ENCODE results near the gene TPSG1. TPM values are rescaled to one million over a fixed set of nuclear protein-coding genes. Genes with fewer than 3 reads are reported as not detected.
"Not testable (repeated sequence)": the region's sequence is repeated elsewhere in the genome, so short reads cannot be mapped to it uniquely, and the experiment has no call there.

The TPSG1 gene
- total RNA-seq, 1 experiment from 2014 or later: not detected

GRCh38 chr16:1201444-1201843 is 23.6 kb downstream of the TPSG1 start:
- H3K4me3 ChIP-seq (ENCODE audit: low read depth, low read length, poor library complexity, severe bottlenecking): no peak overlapping the region
- BruUV-seq (replicated peaks): no TSS peak
- H3K27me3 ChIP-seq (replicated peaks; ENCODE audit: insufficient read depth, low read depth, low read length, poor library complexity): no peaks in the 10 kb centered on the region
- H3K27ac ChIP-seq (ENCODE audit: low read depth, low read length, poor library complexity, severe bottlenecking): no peak overlapping the region
- intact Hi-C loops (cut with micrococcal nuclease; ENCODE audit: unreplicated experiment): no loop called here
- CTCF ChIA-PET: interaction anchor here (0.6 kb wide), 1 partner anchor 1320 kb away, joined by 4 read pairs; no protein-coding TSS in a partner anchor
- peaks cover 33% of the 10 kb centered on the region for H3K36me3 ChIP-seq (ENCODE audit: insufficient read depth, low read length, poor library complexity, severe bottlenecking)
- H3K4me1 ChIP-seq (ENCODE audit: insufficient read depth, low read length, poor library complexity, severe bottlenecking): no peaks in the 10 kb centered on the region
- POLR2A ChIA-PET (ENCODE audit: low non-redundant PET): no interaction called here
- no peak for TF ChIP-seq EZH2 (IDR thresholded peaks at IDR 0.05; ENCODE audit: borderline replicate concordance, low read depth, low read length, poor library complexity, severe bottlenecking)
- TF ChIP-seq, protein P1, sequence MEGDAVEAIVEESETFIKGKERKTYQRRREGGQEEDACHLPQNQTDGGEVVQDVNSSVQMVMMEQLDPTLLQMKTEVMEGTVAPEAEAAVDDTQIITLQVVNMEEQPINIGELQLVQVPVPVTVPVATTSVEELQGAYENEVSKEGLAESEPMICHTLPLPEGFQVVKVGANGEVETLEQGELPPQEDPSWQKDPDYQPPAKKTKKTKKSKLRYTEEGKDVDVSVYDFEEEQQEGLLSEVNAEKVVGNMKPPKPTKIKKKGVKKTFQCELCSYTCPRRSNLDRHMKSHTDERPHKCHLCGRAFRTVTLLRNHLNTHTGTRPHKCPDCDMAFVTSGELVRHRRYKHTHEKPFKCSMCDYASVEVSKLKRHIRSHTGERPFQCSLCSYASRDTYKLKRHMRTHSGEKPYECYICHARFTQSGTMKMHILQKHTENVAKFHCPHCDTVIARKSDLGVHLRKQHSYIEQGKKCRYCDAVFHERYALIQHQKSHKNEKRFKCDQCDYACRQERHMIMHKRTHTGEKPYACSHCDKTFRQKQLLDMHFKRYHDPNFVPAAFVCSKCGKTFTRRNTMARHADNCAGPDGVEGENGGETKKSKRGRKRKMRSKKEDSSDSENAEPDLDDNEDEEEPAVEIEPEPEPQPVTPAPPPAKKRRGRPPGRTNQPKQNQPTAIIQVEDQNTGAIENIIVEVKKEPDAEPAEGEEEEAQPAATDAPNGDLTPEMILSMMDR (conservative IDR thresholded peaks at IDR 0.05; ENCODE audit: low read depth, low read length): no peak
- no peak for DNase-seq (ENCODE audit: low spot score)
- H3K9me3 ChIP-seq (ENCODE audit: low read depth, low read length, poor library complexity, severe bottlenecking): no peaks in the 10 kb centered on the region

DNA sequence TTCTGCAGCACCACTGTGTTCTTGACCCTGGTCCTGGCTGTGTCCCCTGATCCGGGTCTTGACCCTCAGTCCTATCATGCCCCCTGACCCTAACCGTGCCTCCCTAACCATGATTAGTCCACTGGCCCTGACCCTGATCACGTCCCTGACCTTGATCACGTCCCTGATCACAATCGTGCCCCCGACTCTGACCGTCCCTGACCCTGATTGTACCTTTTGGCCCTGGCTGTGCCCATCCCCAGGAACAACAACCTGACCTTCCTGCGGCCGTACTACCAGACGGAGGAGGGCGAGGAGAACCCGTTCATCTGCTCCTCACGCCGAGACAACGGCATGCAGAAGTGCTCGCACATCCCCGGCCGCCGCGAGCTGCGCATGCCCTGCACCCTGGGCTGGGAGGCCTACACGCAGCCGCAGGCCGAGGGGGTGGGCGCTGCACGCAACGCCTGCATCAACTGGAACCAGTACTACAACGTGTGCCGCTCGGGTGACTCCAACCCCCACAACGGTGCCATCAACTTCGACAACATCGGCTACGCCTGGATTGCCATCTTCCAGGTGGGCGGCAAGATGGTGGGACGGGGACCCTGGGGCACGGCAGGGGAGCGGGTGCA is 24.9 kb downstream of the TPSG1 start:
- POLR2A ChIA-PET (ENCODE audit: low non-redundant PET): no interaction called here
- CTCF ChIA-PET: no interaction called here

GRCh38 chr16:1199347-1200013 is 25.6 kb downstream of the TPSG1 start:
- no peaks in the 10 kb centered on the region for H3K27me3 ChIP-seq (replicated peaks; ENCODE audit: insufficient read depth, low read depth, low read length, poor library complexity)

More for the DNA sequence above, 24.9 kb downstream of the TPSG1 start:
- H3K4me3 ChIP-seq (ENCODE audit: low read depth, low read length, poor library complexity, severe bottlenecking): no peak overlapping the region
- no peaks in the 10 kb centered on the region for H3K27me3 ChIP-seq (replicated peaks; ENCODE audit: insufficient read depth, low read depth, low read length, poor library complexity)
- peaks cover 25% of the 10 kb centered on the region for H3K36me3 ChIP-seq (ENCODE audit: insufficient read depth, low read length, poor library complexity, severe bottlenecking)
- no peak for DNase-seq (ENCODE audit: low spot score)
- intact Hi-C loops (cut with micrococcal nuclease; ENCODE audit: unreplicated experiment): no loop called here
- TF ChIP-seq, protein P1 (conservative IDR thresholded peaks at IDR 0.05; ENCODE audit: low read depth, low read length): no peak
- no peak for TF ChIP-seq EZH2 (IDR thresholded peaks at IDR 0.05; ENCODE audit: borderline replicate concordance, low read depth, low read length, poor library complexity, severe bottlenecking)
- H3K4me1 ChIP-seq (ENCODE audit: insufficient read depth, low read length, poor library complexity, severe bottlenecking): no peaks in the 10 kb centered on the region
- BruUV-seq (replicated peaks): no TSS peak
- H3K27ac ChIP-seq (ENCODE audit: low read depth, low read length, poor library complexity, severe bottlenecking): no peak overlapping the region
- H3K9me3 ChIP-seq (ENCODE audit: low read depth, low read length, poor library complexity, severe bottlenecking): no peaks in the 10 kb centered on the region

GRCh38 chr16:1198671-1199346 is 26.3 kb downstream of the TPSG1 start:
- H3K27ac ChIP-seq (ENCODE audit: low read depth, low read length, poor library complexity, severe bottlenecking); intact Hi-C loops (cut with micrococcal nuclease; ENCODE audit: unreplicated experiment); BruUV-seq (replicated peaks); H3K4me3 ChIP-seq (ENCODE audit: low read depth, low read length, poor library complexity, severe bottlenecking); DNase-seq (ENCODE audit: low spot score); H3K27me3 ChIP-seq (replicated peaks; ENCODE audit: insufficient read depth, low read depth, low read length, poor library complexity); CTCF ChIA-PET; H3K9me3 ChIP-seq (ENCODE audit: low read depth, low read length, poor library complexity, severe bottlenecking); H3K4me1 ChIP-seq (ENCODE audit: insufficient read depth, low read length, poor library complexity, severe bottlenecking); POLR2A ChIA-PET (ENCODE audit: low non-redundant PET): not testable (repeated sequence)
- H3K36me3 ChIP-seq (ENCODE audit: insufficient read depth, low read length, poor library complexity, severe bottlenecking): peaks cover 16% of the 10 kb centered on the region

More at GRCh38 chr16:1199347-1200013, 25.6 kb downstream of the TPSG1 start:
- no peak for DNase-seq (ENCODE audit: low spot score)
- Histone ChIP-seq H3K36me3 (ENCODE audit: insufficient read depth, low read length, poor library complexity, severe bottlenecking) (peaks cover 22% of the 10 kb centered on the region), H3K9me3 (ENCODE audit: low read depth, low read length, poor library complexity, severe bottlenecking) (no peaks in the 10 kb centered on the region), H3K27ac (ENCODE audit: low read depth, low read length, poor library complexity, severe bottlenecking) (no peak overlapping the region), H3K4me3 (ENCODE audit: low read depth, low read length, poor library complexity, severe bottlenecking) (no peak overlapping the region), H3K4me1 (ENCODE audit: insufficient read depth, low read length, poor library complexity, severe bottlenecking) (no peaks in the 10 kb centered on the region)
- TF ChIP-seq, protein P1 (conservative IDR thresholded peaks at IDR 0.05; ENCODE audit: low read depth, low read length): no peak
- no peak for TF ChIP-seq EZH2 (IDR thresholded peaks at IDR 0.05; ENCODE audit: borderline replicate concordance, low read depth, low read length, poor library complexity, severe bottlenecking)
- intact Hi-C loops (cut with micrococcal nuclease; ENCODE audit: unreplicated experiment): no loop called here
- CTCF ChIA-PET: no interaction called here
- POLR2A ChIA-PET (ENCODE audit: low non-redundant PET): no interaction called here
- no TSS peak for BruUV-seq (replicated peaks)

Data from A673 (cell line).